ENCODE measurements around the gene SRC. TPM values are rescaled to one million over a fixed set of nuclear protein-coding genes. Genes with fewer than 3 reads are reported as not detected.
A peak's percentile ranks its signal among the peaks of the same experiment; 100 is the strongest.
"Not testable (repeated sequence)": the region's sequence is repeated elsewhere in the genome, so short reads cannot be mapped to it uniquely, and the experiment has no call there.

SRC gene
- total RNA-seq, 3 donors from 2014 or later, result 111 to 155 (median 132) TPM

DNA sequence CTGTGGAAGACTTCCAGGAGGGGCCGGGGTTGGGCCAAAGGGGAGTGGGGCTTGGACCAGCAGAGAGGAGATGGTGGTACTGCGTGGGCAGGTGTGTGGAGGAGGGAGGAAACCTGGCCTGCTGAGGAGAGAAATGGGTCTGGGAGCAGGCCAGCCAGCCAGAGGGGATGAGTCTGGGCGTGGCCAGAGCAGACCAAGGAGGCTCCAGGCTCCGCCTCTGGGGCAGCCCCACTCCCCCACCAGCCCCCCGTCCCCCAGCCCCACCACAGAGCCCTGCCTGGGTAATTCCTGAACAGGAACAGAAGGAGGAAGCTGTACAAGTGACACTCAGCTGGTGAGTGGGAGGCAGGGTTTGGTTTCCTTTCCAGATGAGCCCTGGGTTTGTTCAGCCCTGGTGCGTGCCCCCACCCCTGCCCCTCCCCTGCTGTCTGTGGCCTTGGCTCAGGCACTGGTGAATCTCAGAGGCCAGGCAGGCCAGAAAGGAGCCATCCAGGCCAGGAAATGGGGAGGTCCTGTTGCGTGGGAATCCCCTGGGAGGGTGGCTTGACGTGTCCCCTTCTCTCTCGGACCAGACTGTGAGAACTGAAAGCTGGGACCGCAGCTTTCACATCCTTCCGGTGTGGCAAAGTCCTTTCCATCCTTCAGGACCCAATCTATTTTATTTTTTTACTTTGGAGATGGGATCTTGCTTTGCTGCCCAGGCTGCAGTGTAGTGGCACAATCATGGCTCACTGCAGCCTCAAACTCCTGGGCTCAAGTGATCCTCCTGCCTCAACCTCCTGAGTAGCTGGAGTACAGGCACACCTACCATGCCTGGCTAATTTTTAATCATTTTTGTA lies 9.4 kb upstream of the SRC start:
- TF ChIP-seq, protein P1, sequence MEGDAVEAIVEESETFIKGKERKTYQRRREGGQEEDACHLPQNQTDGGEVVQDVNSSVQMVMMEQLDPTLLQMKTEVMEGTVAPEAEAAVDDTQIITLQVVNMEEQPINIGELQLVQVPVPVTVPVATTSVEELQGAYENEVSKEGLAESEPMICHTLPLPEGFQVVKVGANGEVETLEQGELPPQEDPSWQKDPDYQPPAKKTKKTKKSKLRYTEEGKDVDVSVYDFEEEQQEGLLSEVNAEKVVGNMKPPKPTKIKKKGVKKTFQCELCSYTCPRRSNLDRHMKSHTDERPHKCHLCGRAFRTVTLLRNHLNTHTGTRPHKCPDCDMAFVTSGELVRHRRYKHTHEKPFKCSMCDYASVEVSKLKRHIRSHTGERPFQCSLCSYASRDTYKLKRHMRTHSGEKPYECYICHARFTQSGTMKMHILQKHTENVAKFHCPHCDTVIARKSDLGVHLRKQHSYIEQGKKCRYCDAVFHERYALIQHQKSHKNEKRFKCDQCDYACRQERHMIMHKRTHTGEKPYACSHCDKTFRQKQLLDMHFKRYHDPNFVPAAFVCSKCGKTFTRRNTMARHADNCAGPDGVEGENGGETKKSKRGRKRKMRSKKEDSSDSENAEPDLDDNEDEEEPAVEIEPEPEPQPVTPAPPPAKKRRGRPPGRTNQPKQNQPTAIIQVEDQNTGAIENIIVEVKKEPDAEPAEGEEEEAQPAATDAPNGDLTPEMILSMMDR (IDR thresholded peaks at IDR 0.05), result no peak
- peaks cover 10% of the 10 kb centered on the region for H3K4me1 ChIP-seq (ENCODE audit: low read depth)
- peak; percentile 81 for ATAC-seq
- no peaks in the 10 kb centered on the region for H3K9me3 ChIP-seq
- peak; percentile 54 to 75 (median 62) for DNase-seq
- no peaks in the 10 kb centered on the region for H3K36me3 ChIP-seq (ENCODE audit: low read depth)
- H3K4me3 ChIP-seq, result no peak overlapping the region
- intact Hi-C loops (cut with DNase I, micrococcal nuclease), result no loop called here

- ATAC-seq (no peak), DNase-seq (peak in 1 of 3 donors; percentile 18)
- no peak overlapping the region for H3K4me3 ChIP-seq
- H3K9me3 ChIP-seq, result no peaks in the 10 kb centered on the region
- H3K4me1 ChIP-seq (ENCODE audit: low read depth), result peaks cover 10% of the 10 kb centered on the region
- TF ChIP-seq, protein P1 (IDR thresholded peaks at IDR 0.05), result no peak
- intact Hi-C loops (cut with DNase I, micrococcal nuclease), result no loop called here
- H3K36me3 ChIP-seq (ENCODE audit: low read depth), result no peaks in the 10 kb centered on the region
Observed at GRCh38 chr20:37337208-37337991, 8.5 kb upstream of the SRC start.

DNA sequence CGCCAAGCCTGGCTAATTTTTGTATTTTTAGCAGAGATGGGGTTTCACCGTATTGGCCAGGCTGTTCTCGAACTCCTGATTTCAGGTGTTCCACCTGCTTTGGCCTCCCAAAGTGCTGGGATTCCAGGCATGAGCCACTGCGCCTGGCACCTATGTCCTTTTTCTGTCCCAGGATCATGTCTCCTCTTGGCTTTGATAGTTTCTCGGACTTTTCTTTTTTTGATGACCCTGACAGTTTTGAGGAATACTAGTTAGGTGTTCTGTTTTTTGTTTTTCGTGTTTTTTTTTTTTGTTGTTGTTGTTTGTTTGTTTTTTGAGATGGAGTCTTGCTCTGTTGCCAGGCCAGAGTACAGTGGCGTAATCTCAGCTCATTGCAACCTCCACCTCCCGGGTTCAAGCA lies 7.6 kb upstream of the SRC start:
- H3K9me3 ChIP-seq; ATAC-seq; H3K4me3 ChIP-seq; H3K36me3 ChIP-seq (ENCODE audit: low read depth); intact Hi-C loops (cut with DNase I, micrococcal nuclease); DNase-seq: not testable (repeated sequence)
- H3K4me1 ChIP-seq (ENCODE audit: low read depth), result peaks cover 15% of the 10 kb centered on the region

DNA sequence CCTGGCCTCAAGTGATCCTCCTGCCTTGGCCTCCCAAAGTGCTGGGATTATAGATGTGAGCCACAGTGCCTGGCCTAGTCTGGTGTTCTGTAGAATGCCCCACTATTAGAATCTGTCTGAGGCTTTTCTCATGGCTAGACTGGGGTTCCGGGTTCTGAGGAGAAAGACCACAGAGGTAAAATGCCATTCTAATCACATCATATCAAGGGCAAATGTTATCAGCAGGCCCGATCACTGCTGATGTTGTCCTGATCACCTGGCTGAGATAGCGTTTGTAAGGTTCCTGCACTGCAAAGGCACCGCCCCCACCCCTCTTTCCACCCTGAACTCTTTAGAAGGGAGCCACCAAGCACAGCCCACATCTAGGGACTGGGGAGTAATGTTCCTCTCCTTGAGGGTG lies 6.7 kb upstream of the SRC start:
- H3K36me3 ChIP-seq (ENCODE audit: low read depth), result no peaks in the 10 kb centered on the region
- H3K4me1 ChIP-seq (ENCODE audit: low read depth), result peaks cover 16% of the 10 kb centered on the region
- TF ChIP-seq, protein P1 (IDR thresholded peaks at IDR 0.05), result no peak
- H3K4me3 ChIP-seq, result no peak overlapping the region
- intact Hi-C loops (cut with DNase I, micrococcal nuclease), result no loop called here
- DNase-seq (no peak), ATAC-seq (no peak)
- no peaks in the 10 kb centered on the region for H3K9me3 ChIP-seq

GRCh38 chr20:37339764-37340109 lies 6.2 kb upstream of the SRC start:
- ATAC-seq; H3K4me3 ChIP-seq; H3K36me3 ChIP-seq (ENCODE audit: low read depth); H3K9me3 ChIP-seq; intact Hi-C loops (cut with DNase I, micrococcal nuclease): not testable (repeated sequence)
- peaks cover 16% of the 10 kb centered on the region for H3K4me1 ChIP-seq (ENCODE audit: low read depth)
- DNase-seq, result peak in 1 of 3 donors; percentile 13

- H3K36me3 ChIP-seq (ENCODE audit: low read depth), result no peaks in the 10 kb centered on the region
- H3K9me3 ChIP-seq, result no peaks in the 10 kb centered on the region
- peaks cover 13% of the 10 kb centered on the region for H3K4me1 ChIP-seq (ENCODE audit: low read depth)
- ATAC-seq (no peak), DNase-seq (peak in 1 of 3 donors; percentile 5)
- TF ChIP-seq, protein P1 (IDR thresholded peaks at IDR 0.05), result no peak
- intact Hi-C loops (cut with DNase I, micrococcal nuclease), result no loop called here
- H3K4me3 ChIP-seq, result no peak overlapping the region
Observed at GRCh38 chr20:37340998-37341397, 4.9 kb upstream of the SRC start.

Data from mucosa of descending colon (tissue), 3 donors.